ENCODE measurements around the gene CHI3L1.

Gene CHI3L1

DNA sequence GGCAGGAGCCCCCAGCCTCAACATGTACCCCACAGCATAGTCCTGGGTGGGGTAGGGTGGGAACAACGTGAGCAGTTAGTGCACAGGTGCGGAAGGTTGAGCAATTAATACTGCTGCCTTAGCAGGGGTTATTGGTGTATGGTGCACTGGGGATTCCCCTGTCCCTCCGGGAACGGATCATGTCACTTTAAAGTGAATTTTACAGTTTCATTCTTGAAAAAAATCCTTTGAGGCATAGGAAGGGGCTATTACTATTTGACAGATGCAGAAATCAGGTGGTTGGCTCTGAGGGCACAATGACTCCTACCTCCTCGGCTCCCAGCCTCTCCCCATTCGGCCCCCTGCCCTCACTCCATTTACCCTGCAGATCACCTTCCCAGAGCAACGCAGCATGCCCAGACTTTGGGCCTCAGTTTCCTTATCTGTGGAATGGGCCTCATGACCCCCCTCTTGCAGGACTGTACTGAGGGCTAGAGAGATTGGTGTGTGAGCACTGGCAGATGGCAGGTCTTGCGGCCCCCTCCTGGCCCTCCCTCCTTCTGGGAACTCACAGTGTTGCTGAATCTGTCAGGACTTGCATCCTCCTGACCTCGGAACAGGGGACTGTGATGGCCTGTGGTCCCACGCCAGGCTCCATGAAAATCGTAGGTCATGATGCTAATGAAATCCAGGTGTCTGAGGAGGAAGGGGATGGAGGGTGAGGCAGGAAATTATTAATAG is 5.7 kb downstream of the CHI3L1 start:
- Histone ChIP-seq H3K4me3 (ENCODE audit: insufficient read depth, low read length, poor library complexity, severe bottlenecking) (no peak overlapping the region), H3K27ac (ENCODE audit: low read depth, low read length) (no peak overlapping the region), H3K27me3 (ENCODE audit: low read length) (no peaks in the 10 kb centered on the region), H3K79me2 (ENCODE audit: insufficient read depth, low read length) (no peaks in the 10 kb centered on the region), H4K20me1 (ENCODE audit: low read depth, low read length) (no peaks in the 10 kb centered on the region), H3K36me3 (ENCODE audit: low read length) (no peaks in the 10 kb centered on the region), H3K9me3 (ENCODE audit: insufficient read depth, low read length) (no peaks in the 10 kb centered on the region), H3K9me2 (replicated peaks; ENCODE audit: insufficient read depth, low read length) (no peaks in the 10 kb centered on the region), H3K4me2 (ENCODE audit: low read depth, low read length, poor library complexity, severe bottlenecking) (no peak overlapping the region), H3K9ac (ENCODE audit: low read length) (no peak overlapping the region), H2AFZ (ENCODE audit: low read depth, low read length, severe bottlenecking) (no peak overlapping the region), H3F3A (ENCODE audit: insufficient read depth) (no peaks in the 10 kb centered on the region)
- TF ChIP-seq, protein P1, sequence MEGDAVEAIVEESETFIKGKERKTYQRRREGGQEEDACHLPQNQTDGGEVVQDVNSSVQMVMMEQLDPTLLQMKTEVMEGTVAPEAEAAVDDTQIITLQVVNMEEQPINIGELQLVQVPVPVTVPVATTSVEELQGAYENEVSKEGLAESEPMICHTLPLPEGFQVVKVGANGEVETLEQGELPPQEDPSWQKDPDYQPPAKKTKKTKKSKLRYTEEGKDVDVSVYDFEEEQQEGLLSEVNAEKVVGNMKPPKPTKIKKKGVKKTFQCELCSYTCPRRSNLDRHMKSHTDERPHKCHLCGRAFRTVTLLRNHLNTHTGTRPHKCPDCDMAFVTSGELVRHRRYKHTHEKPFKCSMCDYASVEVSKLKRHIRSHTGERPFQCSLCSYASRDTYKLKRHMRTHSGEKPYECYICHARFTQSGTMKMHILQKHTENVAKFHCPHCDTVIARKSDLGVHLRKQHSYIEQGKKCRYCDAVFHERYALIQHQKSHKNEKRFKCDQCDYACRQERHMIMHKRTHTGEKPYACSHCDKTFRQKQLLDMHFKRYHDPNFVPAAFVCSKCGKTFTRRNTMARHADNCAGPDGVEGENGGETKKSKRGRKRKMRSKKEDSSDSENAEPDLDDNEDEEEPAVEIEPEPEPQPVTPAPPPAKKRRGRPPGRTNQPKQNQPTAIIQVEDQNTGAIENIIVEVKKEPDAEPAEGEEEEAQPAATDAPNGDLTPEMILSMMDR (IDR thresholded peaks at IDR 0.05; ENCODE audit: insufficient read depth, low read length, poor library complexity, severe bottlenecking), result no peak
- no peak for TF ChIP-seq EZH2phosphoT487 (conservative IDR thresholded peaks at IDR 0.05; ENCODE audit: low read length)

DNA sequence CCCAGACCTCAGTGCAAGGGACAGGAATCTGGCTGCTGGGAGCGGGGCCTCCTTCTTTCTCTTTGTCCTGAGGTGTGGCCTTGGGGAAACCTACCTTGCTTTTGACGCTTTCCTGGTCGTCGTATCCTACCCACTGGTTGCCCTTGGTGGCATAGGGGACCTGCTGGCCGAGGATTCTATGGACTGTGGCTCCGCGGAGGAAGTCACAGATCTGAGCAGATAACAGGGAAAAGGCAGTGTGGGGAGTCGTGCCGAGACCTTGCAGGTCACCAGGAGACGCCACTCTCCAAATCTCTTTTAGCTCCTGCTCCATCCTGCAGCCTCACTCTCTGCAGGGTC is 6.9 kb downstream of the CHI3L1 start:
- no peak overlapping the region for H3K27ac ChIP-seq (ENCODE audit: low read depth, low read length)
- H3K9me2 ChIP-seq (replicated peaks; ENCODE audit: insufficient read depth, low read length), result no peaks in the 10 kb centered on the region
- no peaks in the 10 kb centered on the region for H3F3A ChIP-seq (ENCODE audit: insufficient read depth)
- no peaks in the 10 kb centered on the region for H3K36me3 ChIP-seq (ENCODE audit: low read length)
- no peak overlapping the region for H2AFZ ChIP-seq (ENCODE audit: low read depth, low read length, severe bottlenecking)
- H4K20me1 ChIP-seq (ENCODE audit: low read depth, low read length), result no peaks in the 10 kb centered on the region
- no peak overlapping the region for H3K4me2 ChIP-seq (ENCODE audit: low read depth, low read length, poor library complexity, severe bottlenecking)
- no peaks in the 10 kb centered on the region for H3K27me3 ChIP-seq (ENCODE audit: low read length)
- H3K9me3 ChIP-seq (ENCODE audit: insufficient read depth, low read length), result no peaks in the 10 kb centered on the region
- no peaks in the 10 kb centered on the region for H3K79me2 ChIP-seq (ENCODE audit: insufficient read depth, low read length)
- TF ChIP-seq, protein P1 (IDR thresholded peaks at IDR 0.05; ENCODE audit: insufficient read depth, low read length, poor library complexity, severe bottlenecking), result no peak
- TF ChIP-seq EZH2phosphoT487 (conservative IDR thresholded peaks at IDR 0.05; ENCODE audit: low read length), result no peak
- H3K4me3 ChIP-seq (ENCODE audit: insufficient read depth, low read length, poor library complexity, severe bottlenecking), result no peak overlapping the region
- no peak overlapping the region for H3K9ac ChIP-seq (ENCODE audit: low read length)

DNA sequence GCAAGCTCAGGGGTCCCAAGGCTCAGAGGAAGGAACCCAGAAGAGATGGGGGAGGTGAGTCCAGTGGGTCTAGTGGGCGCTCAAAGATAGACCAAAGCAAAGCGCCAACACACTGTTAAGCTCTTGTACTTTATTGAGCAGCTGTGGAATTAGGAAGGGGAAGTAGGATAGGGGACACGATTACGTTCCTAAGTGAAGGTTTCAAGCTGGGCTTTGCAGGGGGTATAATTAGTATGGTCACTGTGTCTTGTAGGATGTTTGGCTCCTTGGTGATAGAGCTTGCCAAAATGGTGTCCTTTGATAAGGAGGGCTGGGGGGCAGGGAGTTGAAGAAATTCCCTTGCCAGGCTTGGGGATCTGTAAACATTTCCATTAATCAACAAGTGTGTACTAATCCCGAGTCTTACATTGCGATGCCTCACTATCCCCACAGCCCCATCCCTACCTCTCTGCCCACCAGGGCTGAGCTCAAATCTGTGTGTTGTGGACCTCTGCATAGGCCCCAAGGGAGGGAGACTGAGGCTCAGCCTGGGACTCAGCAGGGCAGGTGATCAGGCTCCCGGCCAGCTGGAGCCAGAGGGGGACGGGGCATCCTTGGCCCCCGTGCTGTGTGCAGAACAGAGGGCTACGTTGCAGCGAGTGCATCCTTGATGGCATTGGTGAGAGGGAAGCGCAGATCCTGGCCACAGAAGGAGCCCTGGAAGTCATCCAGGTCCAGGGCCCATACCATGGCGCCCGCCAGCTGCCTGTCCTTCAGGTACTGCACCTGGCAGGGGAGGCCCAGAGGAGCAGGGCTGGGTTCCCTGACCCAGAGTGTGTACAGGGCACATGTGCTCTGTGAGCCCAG is 7.5 kb downstream of the CHI3L1 start:
- no peak overlapping the region for H3K9ac ChIP-seq (ENCODE audit: low read length)

More for the DNA sequence above, 7.5 kb downstream of the CHI3L1 start:
- Histone ChIP-seq H3K36me3 (ENCODE audit: low read length) (no peaks in the 10 kb centered on the region), H3K4me2 (ENCODE audit: low read depth, low read length, poor library complexity, severe bottlenecking) (no peak overlapping the region), H3K27me3 (ENCODE audit: low read length) (no peaks in the 10 kb centered on the region), H4K20me1 (ENCODE audit: low read depth, low read length) (no peaks in the 10 kb centered on the region), H3K9me2 (replicated peaks; ENCODE audit: insufficient read depth, low read length) (no peaks in the 10 kb centered on the region), H3K4me3 (ENCODE audit: insufficient read depth, low read length, poor library complexity, severe bottlenecking) (no peak overlapping the region), H2AFZ (ENCODE audit: low read depth, low read length, severe bottlenecking) (no peak overlapping the region), H3K9me3 (ENCODE audit: insufficient read depth, low read length) (no peaks in the 10 kb centered on the region), H3F3A (ENCODE audit: insufficient read depth) (no peaks in the 10 kb centered on the region), H3K79me2 (ENCODE audit: insufficient read depth, low read length) (no peaks in the 10 kb centered on the region), H3K27ac (ENCODE audit: low read depth, low read length) (no peak overlapping the region)
- TF ChIP-seq EZH2phosphoT487 (conservative IDR thresholded peaks at IDR 0.05; ENCODE audit: low read length), result no peak
- TF ChIP-seq, protein P1 (IDR thresholded peaks at IDR 0.05; ENCODE audit: insufficient read depth, low read length, poor library complexity, severe bottlenecking), result no peak

All from SU-DHL-6 (cell line).